GM23338 (cell line): Measurements from ENCODE around the gene NUP88.

Experiments
- CREB1 ChIP-seq: fragments of 250-450 bp; sonication (Bioruptor Pico); IDR thresholded peaks from 2 replicates; pipeline ENCODE4 v1.5.0; 2020; ENCODE audit warnings: low read depth, mild to moderate bottlenecking, moderate library complexity
- EZH2 ChIP-seq: fragments of 200-600 bp; sonication (generic); IDR thresholded peaks from one replicate; pipeline ENCODE4 v1.8.0; 2017; ENCODE audit warnings: antibody characterized with exemption, mild to moderate bottlenecking, low read depth; ENCODE audit not compliant: unreplicated experiment
- EZH2phosphoT487 ChIP-seq: fragments of 200-600 bp; sonication (generic); IDR thresholded peaks from one replicate; pipeline ENCODE4 v1.8.1; 2018; ENCODE audit warnings: antibody characterized with exemption; ENCODE audit not compliant: unreplicated experiment
- JUNB ChIP-seq: IDR thresholded peaks from one replicate; pipeline ENCODE4 v1.6.1; 2016; ENCODE audit warnings: antibody characterized with exemption; ENCODE audit not compliant: unreplicated experiment
- POLR2AphosphoS5 ChIP-seq: IDR thresholded peaks from 2 replicates; pipeline ENCODE4 v1.6.1; 2016; ENCODE audit warnings: antibody characterized with exemption, low read depth
- STAT1 ChIP-seq: IDR thresholded peaks from one replicate; pipeline ENCODE4 v1.6.1; 2016; ENCODE audit warnings: antibody characterized with exemption; ENCODE audit not compliant: unreplicated experiment
- ZNF114 ChIP-seq: fragments of 250-450 bp; sonication (Bioruptor Pico); IDR thresholded peaks from 2 replicates; pipeline ENCODE4 v1.5.0; 2020; ENCODE audit warnings: mild to moderate bottlenecking, moderate library complexity
- ZNF331 ChIP-seq: fragments of 250-450 bp; sonication (Bioruptor Pico); IDR thresholded peaks from 2 replicates; pipeline ENCODE4 v1.5.0; 2020; ENCODE audit warnings: low read depth, mild to moderate bottlenecking, moderate library complexity
- TF ChIP-seq, protein P1 (sequence below), 2 experiments: fragments of 200-600 bp in 1 of 2; sonication (generic) in 1 of 2; conservative IDR thresholded peaks; 2 replicates each; pipeline versions ENCODE4 v1.5.1 to v1.6.1; 2016 to 2017; ENCODE audit warnings: antibody characterized with exemption in 2 of 2, low read depth in 2 of 2, mild to moderate bottlenecking in 2 of 2, moderate library complexity in 1 of 2
- TF ChIP-seq, protein P2 (sequence below): IDR thresholded peaks from one replicate; pipeline ENCODE4 v1.6.1; 2018; ENCODE audit warnings: antibody characterized with exemption; ENCODE audit not compliant: unreplicated experiment
- TF ChIP-seq, protein P3 (sequence below): IDR thresholded peaks from 2 replicates; pipeline ENCODE4 v1.6.1; 2016; ENCODE audit warnings: antibody characterized with exemption
- TF ChIP-seq, protein P4 (sequence below): fragments of 250-450 bp; sonication (Bioruptor Pico); IDR thresholded peaks from 2 replicates; pipeline ENCODE4 v1.5.0; 2020; ENCODE audit warnings: mild to moderate bottlenecking, moderate library complexity

DNA sequence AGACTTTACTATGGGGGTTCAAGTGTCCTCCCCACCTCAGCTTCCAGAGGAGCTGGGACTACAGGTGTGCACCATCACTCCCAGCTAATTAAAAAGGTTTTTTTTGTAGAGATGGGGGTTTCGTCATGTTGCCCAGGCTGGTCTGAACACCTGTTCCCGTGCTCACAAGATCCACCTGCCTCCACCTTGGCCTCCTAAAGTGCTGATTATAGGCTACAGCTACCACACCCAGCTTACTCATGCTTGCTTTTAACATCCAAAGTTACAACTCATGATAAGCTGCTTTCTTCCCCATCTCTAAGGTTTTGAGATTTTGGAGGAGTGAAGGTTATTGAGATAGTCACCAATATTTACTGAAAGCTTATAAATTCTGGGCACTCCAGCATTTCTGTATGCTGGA is 2.6 kb downstream of the NUP88 start:
- TF ChIP-seq, protein P1, sequence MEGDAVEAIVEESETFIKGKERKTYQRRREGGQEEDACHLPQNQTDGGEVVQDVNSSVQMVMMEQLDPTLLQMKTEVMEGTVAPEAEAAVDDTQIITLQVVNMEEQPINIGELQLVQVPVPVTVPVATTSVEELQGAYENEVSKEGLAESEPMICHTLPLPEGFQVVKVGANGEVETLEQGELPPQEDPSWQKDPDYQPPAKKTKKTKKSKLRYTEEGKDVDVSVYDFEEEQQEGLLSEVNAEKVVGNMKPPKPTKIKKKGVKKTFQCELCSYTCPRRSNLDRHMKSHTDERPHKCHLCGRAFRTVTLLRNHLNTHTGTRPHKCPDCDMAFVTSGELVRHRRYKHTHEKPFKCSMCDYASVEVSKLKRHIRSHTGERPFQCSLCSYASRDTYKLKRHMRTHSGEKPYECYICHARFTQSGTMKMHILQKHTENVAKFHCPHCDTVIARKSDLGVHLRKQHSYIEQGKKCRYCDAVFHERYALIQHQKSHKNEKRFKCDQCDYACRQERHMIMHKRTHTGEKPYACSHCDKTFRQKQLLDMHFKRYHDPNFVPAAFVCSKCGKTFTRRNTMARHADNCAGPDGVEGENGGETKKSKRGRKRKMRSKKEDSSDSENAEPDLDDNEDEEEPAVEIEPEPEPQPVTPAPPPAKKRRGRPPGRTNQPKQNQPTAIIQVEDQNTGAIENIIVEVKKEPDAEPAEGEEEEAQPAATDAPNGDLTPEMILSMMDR (conservative IDR thresholded peaks at IDR 0.05; ENCODE audit: low read depth in 2 of 2), result no peak
- TF ChIP-seq JUNB (no peak), EZH2phosphoT487 (no peak), EZH2 (no peak), POLR2AphosphoS5 (no peak), ZNF331 (CRISPR knock-in tag) (no peak), ZNF114 (CRISPR knock-in tag) (no peak), CREB1 (CRISPR knock-in tag) (no peak), STAT1 (no peak)
- TF ChIP-seq, protein P2, sequence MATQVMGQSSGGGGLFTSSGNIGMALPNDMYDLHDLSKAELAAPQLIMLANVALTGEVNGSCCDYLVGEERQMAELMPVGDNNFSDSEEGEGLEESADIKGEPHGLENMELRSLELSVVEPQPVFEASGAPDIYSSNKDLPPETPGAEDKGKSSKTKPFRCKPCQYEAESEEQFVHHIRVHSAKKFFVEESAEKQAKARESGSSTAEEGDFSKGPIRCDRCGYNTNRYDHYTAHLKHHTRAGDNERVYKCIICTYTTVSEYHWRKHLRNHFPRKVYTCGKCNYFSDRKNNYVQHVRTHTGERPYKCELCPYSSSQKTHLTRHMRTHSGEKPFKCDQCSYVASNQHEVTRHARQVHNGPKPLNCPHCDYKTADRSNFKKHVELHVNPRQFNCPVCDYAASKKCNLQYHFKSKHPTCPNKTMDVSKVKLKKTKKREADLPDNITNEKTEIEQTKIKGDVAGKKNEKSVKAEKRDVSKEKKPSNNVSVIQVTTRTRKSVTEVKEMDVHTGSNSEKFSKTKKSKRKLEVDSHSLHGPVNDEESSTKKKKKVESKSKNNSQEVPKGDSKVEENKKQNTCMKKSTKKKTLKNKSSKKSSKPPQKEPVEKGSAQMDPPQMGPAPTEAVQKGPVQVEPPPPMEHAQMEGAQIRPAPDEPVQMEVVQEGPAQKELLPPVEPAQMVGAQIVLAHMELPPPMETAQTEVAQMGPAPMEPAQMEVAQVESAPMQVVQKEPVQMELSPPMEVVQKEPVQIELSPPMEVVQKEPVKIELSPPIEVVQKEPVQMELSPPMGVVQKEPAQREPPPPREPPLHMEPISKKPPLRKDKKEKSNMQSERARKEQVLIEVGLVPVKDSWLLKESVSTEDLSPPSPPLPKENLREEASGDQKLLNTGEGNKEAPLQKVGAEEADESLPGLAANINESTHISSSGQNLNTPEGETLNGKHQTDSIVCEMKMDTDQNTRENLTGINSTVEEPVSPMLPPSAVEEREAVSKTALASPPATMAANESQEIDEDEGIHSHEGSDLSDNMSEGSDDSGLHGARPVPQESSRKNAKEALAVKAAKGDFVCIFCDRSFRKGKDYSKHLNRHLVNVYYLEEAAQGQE, result no peak
- TF ChIP-seq, protein P3, sequence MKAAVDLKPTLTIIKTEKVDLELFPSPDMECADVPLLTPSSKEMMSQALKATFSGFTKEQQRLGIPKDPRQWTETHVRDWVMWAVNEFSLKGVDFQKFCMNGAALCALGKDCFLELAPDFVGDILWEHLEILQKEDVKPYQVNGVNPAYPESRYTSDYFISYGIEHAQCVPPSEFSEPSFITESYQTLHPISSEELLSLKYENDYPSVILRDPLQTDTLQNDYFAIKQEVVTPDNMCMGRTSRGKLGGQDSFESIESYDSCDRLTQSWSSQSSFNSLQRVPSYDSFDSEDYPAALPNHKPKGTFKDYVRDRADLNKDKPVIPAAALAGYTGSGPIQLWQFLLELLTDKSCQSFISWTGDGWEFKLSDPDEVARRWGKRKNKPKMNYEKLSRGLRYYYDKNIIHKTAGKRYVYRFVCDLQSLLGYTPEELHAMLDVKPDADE, result no peak
- TF ChIP-seq, protein P4, sequence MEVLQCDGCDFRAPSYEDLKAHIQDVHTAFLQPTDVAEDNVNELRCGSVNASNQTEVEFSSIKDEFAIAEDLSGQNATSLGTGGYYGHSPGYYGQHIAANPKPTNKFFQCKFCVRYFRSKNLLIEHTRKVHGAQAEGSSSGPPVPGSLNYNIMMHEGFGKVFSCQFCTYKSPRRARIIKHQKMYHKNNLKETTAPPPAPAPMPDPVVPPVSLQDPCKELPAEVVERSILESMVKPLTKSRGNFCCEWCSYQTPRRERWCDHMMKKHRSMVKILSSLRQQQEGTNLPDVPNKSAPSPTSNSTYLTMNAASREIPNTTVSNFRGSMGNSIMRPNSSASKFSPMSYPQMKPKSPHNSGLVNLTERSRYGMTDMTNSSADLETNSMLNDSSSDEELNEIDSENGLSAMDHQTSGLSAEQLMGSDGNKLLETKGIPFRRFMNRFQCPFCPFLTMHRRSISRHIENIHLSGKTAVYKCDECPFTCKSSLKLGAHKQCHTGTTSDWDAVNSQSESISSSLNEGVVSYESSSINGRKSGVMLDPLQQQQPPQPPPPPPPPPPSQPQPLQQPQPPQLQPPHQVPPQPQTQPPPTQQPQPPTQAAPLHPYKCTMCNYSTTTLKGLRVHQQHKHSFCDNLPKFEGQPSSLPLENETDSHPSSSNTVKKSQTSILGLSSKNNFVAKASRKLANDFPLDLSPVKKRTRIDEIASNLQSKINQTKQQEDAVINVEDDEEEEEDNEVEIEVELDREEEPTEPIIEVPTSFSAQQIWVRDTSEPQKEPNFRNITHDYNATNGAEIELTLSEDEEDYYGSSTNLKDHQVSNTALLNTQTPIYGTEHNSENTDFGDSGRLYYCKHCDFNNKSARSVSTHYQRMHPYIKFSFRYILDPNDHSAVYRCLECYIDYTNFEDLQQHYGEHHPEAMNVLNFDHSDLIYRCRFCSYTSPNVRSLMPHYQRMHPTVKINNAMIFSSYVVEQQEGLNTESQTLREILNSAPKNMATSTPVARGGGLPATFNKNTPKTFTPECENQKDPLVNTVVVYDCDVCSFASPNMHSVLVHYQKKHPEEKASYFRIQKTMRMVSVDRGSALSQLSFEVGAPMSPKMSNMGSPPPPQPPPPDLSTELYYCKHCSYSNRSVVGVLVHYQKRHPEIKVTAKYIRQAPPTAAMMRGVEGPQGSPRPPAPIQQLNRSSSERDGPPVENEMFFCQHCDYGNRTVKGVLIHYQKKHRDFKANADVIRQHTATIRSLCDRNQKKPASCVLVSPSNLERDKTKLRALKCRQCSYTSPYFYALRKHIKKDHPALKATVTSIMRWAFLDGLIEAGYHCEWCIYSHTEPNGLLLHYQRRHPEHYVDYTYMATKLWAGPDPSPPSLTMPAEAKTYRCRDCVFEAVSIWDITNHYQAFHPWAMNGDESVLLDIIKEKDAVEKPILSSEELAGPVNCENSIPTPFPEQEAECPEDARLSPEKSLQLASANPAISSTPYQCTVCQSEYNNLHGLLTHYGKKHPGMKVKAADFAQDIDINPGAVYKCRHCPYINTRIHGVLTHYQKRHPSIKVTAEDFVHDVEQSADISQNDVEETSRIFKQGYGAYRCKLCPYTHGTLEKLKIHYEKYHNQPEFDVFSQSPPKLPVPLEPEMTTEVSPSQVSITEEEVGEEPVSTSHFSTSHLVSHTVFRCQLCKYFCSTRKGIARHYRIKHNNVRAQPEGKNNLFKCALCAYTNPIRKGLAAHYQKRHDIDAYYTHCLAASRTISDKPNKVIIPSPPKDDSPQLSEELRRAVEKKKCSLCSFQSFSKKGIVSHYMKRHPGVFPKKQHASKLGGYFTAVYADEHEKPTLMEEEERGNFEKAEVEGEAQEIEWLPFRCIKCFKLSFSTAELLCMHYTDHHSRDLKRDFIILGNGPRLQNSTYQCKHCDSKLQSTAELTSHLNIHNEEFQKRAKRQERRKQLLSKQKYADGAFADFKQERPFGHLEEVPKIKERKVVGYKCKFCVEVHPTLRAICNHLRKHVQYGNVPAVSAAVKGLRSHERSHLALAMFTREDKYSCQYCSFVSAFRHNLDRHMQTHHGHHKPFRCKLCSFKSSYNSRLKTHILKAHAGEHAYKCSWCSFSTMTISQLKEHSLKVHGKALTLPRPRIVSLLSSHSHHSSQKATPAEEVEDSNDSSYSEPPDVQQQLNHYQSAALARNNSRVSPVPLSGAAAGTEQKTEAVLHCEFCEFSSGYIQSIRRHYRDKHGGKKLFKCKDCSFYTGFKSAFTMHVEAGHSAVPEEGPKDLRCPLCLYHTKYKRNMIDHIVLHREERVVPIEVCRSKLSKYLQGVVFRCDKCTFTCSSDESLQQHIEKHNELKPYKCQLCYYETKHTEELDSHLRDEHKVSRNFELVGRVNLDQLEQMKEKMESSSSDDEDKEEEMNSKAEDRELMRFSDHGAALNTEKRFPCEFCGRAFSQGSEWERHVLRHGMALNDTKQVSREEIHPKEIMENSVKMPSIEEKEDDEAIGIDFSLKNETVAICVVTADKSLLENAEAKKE (CRISPR knock-in tag), result no peak
